Measurements from ENCODE around the gene ALPK1.
A peak's percentile ranks its signal among the peaks of the same experiment; 100 is the strongest.
"Not testable (repeated sequence)": the region's sequence is repeated elsewhere in the genome, so short reads cannot be mapped to it uniquely, and the experiment has no call there.

The ALPK1 gene

GRCh38 chr4:112277705-112278448 is 19.3 kb upstream of the ALPK1 start:
- TF ChIP-seq CTCF (IDR thresholded peaks at IDR 0.05; ENCODE audit: low read length, missing control alignments): no peak
- no peak for DNase-seq (ENCODE audit: low read depth)
- no peak overlapping the region for H3K4me3 ChIP-seq (replicated peaks; ENCODE audit: low read depth, low read length)

DNA sequence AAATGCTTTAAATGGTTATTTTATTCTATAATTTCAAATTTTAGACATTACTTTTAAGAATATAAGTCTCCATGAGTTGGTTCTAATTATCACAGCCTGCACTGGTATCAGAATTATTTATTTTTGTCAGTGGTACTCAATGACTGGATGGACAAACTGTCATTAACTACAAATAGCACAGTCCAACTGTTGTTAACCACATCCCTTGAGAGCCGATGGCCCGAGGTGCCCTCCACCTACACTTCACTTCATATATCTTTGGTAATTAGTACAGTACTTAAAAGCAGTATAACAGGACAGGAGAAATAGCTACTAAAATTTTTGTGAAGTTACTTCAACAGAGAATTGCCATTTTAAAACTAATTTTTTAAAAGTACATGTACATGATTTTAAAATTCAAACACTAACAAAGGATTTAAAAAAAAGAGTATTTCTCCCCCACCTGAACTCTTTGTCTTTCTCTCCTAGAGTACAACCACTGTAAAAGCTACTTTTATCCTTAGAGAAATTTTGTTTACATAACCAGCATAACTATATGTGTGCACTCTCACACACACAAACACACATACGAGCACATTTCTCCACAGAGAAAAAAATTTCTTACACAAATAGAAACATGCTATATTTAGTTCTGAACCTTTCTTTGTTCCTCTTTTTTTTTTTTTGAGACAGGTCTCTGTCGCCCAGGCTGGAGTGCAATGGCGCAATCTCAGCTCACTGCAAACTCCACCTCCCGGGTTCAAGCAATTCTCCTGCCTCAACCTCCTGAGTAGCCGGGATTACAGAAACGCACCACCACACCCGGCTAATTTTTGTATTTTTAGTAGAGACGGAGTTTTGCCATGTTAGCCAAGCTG is 17.9 kb upstream of the ALPK1 start:
- DNase-seq (ENCODE audit: low read depth): no peak
- no peak for TF ChIP-seq CTCF (IDR thresholded peaks at IDR 0.05; ENCODE audit: low read length, missing control alignments)
- no peak overlapping the region for H3K4me3 ChIP-seq (replicated peaks; ENCODE audit: low read depth, low read length)

- H3K4me3 ChIP-seq (replicated peaks; ENCODE audit: low read depth, low read length): no peak overlapping the region
- TF ChIP-seq CTCF (IDR thresholded peaks at IDR 0.05; ENCODE audit: low read length, missing control alignments): no peak
- DNase-seq (ENCODE audit: low read depth): no peak
Measured at GRCh38 chr4:112279882-112280315, 17.3 kb upstream of the ALPK1 start.

DNA sequence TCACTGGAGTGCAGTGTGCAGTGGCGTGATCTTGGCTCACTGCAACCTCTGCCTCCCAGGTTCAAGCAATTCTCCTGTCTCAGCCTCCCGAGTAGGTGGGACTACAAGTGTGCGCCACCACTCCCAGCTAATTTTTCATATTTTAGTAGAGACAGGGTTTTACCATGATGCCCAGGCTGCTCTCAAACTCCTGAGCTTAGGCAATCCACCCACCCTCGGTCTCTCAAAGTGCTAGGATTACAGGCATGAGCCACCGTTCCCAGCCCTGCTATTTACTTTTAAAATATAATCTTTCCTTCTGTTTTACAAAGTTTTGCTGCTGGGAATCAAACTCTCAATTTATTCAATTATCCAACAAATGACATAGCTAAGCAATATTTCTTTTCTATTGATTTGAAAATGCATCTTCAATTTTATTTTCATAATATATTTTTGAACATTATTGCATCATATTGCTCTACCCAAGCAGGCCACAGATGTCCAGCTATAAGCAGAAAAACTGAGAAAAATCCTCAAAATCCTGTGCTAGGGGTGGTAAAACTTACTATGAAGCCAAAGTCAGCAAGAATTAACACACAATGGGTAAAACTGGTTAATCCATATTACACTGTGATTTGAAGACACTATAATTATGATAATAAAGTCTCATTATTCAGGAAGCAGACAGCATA is 16.6 kb upstream of the ALPK1 start:
- TF ChIP-seq CTCF (IDR thresholded peaks at IDR 0.05; ENCODE audit: low read length, missing control alignments): no peak
- no peak for DNase-seq (ENCODE audit: low read depth)
- no peak overlapping the region for H3K4me3 ChIP-seq (replicated peaks; ENCODE audit: low read depth, low read length)

DNA sequence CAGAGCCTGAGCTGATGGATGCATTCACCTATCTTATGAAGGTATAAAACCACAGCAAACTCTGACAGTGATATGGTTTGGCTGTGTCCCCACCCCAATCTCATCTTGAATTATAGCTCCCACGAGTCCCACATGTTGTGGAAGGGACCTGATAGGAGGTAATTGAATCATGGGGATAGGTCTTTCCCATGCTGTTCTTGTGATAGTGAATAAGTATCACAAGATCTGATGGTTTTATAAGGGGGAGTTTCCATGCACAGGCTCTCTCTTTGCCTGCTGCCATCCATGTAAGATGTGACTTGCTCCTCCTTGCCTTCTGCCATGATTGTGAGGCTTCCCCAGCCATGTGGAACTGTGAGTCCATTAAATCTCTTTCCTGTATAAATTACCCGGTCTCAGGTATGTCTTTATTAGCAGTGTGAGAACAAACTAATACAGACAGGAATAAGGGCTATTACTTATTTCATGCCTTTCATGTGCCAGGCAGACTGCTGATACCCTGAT is 15.2 kb upstream of the ALPK1 start:
- DNase-seq (ENCODE audit: low read depth); H3K4me3 ChIP-seq (replicated peaks; ENCODE audit: low read depth, low read length): not testable (repeated sequence)

DNA sequence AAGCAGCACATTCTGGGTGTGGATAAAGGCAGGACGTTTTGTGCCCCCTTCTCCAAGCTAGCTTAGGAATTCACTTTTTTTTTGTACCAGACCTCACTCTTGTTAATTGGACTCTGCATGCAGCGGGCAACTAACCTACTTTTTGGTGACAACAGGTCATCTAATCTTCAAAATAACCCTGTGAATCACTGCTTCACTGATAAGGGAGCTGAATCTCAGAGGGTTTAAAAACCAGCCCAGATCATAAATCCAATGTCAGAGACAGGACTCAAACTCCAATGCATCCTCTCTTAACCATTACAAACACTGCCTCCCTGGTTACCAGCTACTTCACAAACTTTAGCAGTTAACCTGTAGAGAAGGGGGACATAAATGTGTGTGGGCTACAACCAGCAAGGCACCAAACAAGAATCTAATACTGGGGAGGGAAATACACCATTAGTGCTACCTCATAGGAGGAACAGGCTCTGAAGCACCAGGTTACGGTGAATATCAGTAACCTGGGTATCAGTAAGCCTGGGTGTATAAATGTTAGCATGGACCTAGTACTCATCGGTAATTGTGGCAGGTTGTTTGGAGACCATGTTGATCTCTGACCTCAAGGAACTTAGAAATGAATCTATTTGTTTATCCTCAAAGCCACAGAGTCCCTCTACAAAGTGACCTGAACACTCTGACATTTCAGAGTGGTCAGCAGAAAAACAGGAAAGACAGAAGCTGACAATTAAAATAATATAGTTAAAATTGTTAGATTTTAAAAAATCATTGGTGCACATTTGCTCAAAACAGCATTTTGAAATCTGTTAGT is 14.1 kb upstream of the ALPK1 start:
- TF ChIP-seq CTCF (IDR thresholded peaks at IDR 0.05; ENCODE audit: low read length, missing control alignments): no peak
- DNase-seq (ENCODE audit: low read depth): no peak
- peak overlapping the region; percentile 7 for H3K4me3 ChIP-seq (replicated peaks; ENCODE audit: low read depth, low read length)
